ENCODE data around the gene CCL27. TPM values are rescaled to one million over a fixed set of nuclear protein-coding genes. Genes with fewer than 3 reads are reported as not detected.

CCL27 gene
- total and polyA plus RNA-seq, 2 of the 8 experiments (the other 6 are each of a cell fraction or from before 2014, with no cell fraction given) = 0.42 TPM; not detected in 1

DNA sequence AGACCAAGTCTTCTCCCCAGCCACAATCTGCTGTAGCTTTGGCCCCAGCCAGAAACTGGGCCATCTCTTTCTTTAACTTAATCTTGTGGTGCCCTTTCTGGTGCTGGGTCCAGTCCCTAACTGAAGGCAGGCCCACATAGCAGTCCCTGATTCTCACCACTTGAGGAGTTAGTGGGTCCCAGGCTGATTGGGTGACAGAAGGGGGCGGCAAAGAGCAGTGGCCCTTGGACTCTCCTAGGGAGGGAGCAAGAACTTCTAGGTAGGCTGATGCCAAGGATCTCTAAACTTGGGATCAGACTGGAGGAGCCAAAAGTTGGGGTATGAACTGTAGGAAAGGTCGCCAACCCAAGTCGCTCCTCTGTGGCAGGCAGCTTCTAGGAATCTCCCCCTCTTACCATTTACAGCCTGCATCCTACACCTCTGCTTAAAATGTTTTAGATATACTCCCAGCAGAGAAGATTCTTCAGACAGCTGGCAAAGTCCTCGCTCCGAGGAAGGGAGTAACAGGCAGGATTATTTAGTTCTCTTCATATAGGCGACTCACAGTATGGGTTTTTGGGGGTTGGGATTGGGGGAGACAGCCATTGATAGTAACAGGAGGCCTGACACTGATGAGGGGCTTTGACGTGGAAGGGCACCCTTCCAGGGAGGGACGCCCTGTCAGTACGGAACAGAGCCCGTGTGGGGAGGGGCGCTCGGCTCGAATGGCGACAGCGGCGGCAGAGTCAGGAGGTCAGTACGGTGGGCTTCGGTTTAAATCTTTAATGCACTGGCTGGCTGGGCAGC, 2.0 kb upstream of the CCL27 start:
- Histone ChIP-seq H3K4ac (replicated peaks; ENCODE audit: insufficient read length, low read depth, low read length) (no peak overlapping the region), H3K27me3 (replicated peaks in 1 of 4; ENCODE audit: control insufficient read depth in 3 of 4, extremely low read depth in 1 of 4, insufficient read depth in 3 of 4, low read length in 3 of 4) (peaks cover 0 to 5% (median 0%) of the 10 kb centered on the region in 4 experiments; a peak in 2 of 7 replicates), H4K5ac (ENCODE audit: insufficient read length, low read depth, low read length) (no peak overlapping the region), H4K8ac (ENCODE audit: extremely low read depth, insufficient read depth, low read length) (no peak overlapping the region), H2BK5ac (ENCODE audit: low read depth, low read length) (no peak overlapping the region), H3K18ac (ENCODE audit: extremely low read depth, low read length) (no peak overlapping the region), H3K79me2 (ENCODE audit: control insufficient read depth in 1 of 2, insufficient read depth in 2 of 2, low read length in 2 of 2) (peaks cover 0 to 8% of the 10 kb centered on the region in 2 experiments; a peak in 1 of 4 replicates), H3K23me2 (ENCODE audit: low read depth, low read length) (peaks cover 9% of the 10 kb centered on the region), H2AK5ac (ENCODE audit: low read depth, low read length) (no peak overlapping the region), H3K56ac (replicated peaks; ENCODE audit: insufficient read length, low read depth, low read length) (no peak overlapping the region), H3K4me1 (replicated peaks in 1 of 4; ENCODE audit: control insufficient read depth in 3 of 4, insufficient read depth in 4 of 4, low read length in 3 of 4) (peaks cover 0 to 4% (median 2%) of the 10 kb centered on the region in 4 experiments; a peak in 2 of 7 replicates), H3K9me3 (ENCODE audit: insufficient read depth in 2 of 2, low read depth in 1 of 2, low read length in 1 of 2) (peaks cover 3 to 4% of the 10 kb centered on the region in 2 experiments; a peak in 1 of 4 replicates), H2BK12ac (ENCODE audit: low read depth, low read length) (no peak overlapping the region), H2AFZ (ENCODE audit: low read length) (no peak overlapping the region), H3K4me2 (ENCODE audit: insufficient read depth in 1 of 2, low read depth in 2 of 2, low read length in 2 of 2) (peak overlapping the region; percentile 85 to 98), H4K20me1 (replicated peaks in 1 of 2; ENCODE audit: control insufficient read depth in 1 of 2, insufficient read depth in 2 of 2, low read length in 2 of 2) (peaks cover 0 to 2% of the 10 kb centered on the region in 2 experiments), H3K27ac (ENCODE audit: low read depth, low read length) (no peak overlapping the region), H3K23ac (ENCODE audit: insufficient read length) (no peak overlapping the region), H3K79me1 (ENCODE audit: low read depth, low read length) (no peaks in the 10 kb centered on the region), H2BK15ac (ENCODE audit: low read length) (no peak overlapping the region), H2BK120ac (replicated peaks; ENCODE audit: low read depth, low read length) (no peak overlapping the region), H2BK20ac (ENCODE audit: low read length) (no peak overlapping the region), H3K36me3 (ENCODE audit: control insufficient read depth in 2 of 4, insufficient read depth in 4 of 4, low read length in 3 of 4) (peaks cover 0 to 5% (median 0%) of the 10 kb centered on the region in 4 experiments; a peak in 3 of 8 replicates), H3K9ac (replicated peaks in 1 of 4; ENCODE audit: extremely low read depth in 1 of 4, low read depth in 3 of 4, low read length in 3 of 4) (no peak overlapping the region; a peak in 1 of 7 replicates), H3K14ac (ENCODE audit: insufficient read length) (no peak overlapping the region), H4K91ac (replicated peaks; ENCODE audit: insufficient read length, low read length) (no peak overlapping the region), H3K4me3 (ENCODE audit: extremely low read depth in 1 of 4, insufficient read depth in 2 of 4, low read depth in 3 of 4, low read length in 4 of 4) (peak overlapping the region; percentile 59 to 81 (median 78))
- 3% methylated on average over 18 of the region's 18 CpGs; no CpG with 5 or more reads in 1 of the 2 experiments for WGBS, 2 experiments (ENCODE audit: extremely low coverage in 1 of 2, insufficient coverage in 1 of 2, insufficient read length in 1 of 2, insufficient replicate concordance in 2 of 2, low coverage in 1 of 2, low lambda C conversion rate in 2 of 2, missing lambda C conversion rate in 1 of 2)
- ChIA-PET POLR2A (ENCODE audit: partially characterized antibody) (interaction anchor here (0.8 to 7.7 kb wide), 5 partner anchors 9 to 30 kb away, joined by 4 to 92 read pairs (median 8); partner anchors contain the start of genes GALT, IL11RA and SIGMAR1), CTCF (ENCODE audit: partially characterized antibody) (interaction anchor here (0.6 to 15.2 kb wide), 19 partner anchors 8 to 722 kb away, joined by 3 to 277 read pairs (median 4); partner anchors contain the start of genes ARID3C, DCTN3, GALT and IL11RA)
- peak; percentile 85 to 94 for DNase-seq (ENCODE audit: low read depth in 1 of 2, low spot score in 2 of 2)
- FAIRE-seq = peak; percentile 66
- TF ChIP-seq SP2 (IDR thresholded peaks at IDR 0.05; ENCODE audit: low read length) (no peak), EZH2 (IDR thresholded peaks at IDR 0.05; ENCODE audit: low read depth, low read length, severe bottlenecking) (no peak), GTF2F1 (IDR thresholded peaks at IDR 0.05; ENCODE audit: borderline replicate concordance, low read depth, low read length) (no peak), SIN3A (conservative IDR thresholded peaks at IDR 0.05 in 1 of 2, IDR thresholded peaks at IDR 0.05 in 1 of 2; ENCODE audit: low read depth in 1 of 2, low read length in 2 of 2) (peak in 1 of 2 experiments; percentile 69; a peak in 1 of 4 replicates), SIRT6 (IDR thresholded peaks at IDR 0.05; ENCODE audit: low read length) (no peak), PHF8 (conservative IDR thresholded peaks at IDR 0.05; ENCODE audit: low read depth, low read length) (no peak), TAF7 (optimal IDR thresholded peaks at IDR 0.05; ENCODE audit: borderline replicate concordance, low read depth, low read length) (peak; percentile 43), BACH1 (IDR thresholded peaks at IDR 0.05; ENCODE audit: low read length) (no peak), CEBPB (IDR thresholded peaks at IDR 0.05; ENCODE audit: low read depth, low read length) (no peak), TEAD4 (IDR thresholded peaks at IDR 0.05; ENCODE audit: low read depth, low read length) (peak; percentile 31)
- TF ChIP-seq, protein P1, sequence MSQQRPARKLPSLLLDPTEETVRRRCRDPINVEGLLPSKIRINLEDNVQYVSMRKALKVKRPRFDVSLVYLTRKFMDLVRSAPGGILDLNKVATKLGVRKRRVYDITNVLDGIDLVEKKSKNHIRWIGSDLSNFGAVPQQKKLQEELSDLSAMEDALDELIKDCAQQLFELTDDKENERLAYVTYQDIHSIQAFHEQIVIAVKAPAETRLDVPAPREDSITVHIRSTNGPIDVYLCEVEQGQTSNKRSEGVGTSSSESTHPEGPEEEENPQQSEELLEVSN (IDR thresholded peaks at IDR 0.05) = no peak

Measured in H1 (cell line).